Ramos (cell line): ENCODE data around the gene SHROOM2.
"Not testable (repeated sequence)": the region's sequence is repeated elsewhere in the genome, so short reads cannot be mapped to it uniquely, and the experiment has no call there.

Experiments used
- in situ Hi-C: fragments of 300-500 bp; cut with MboI; formaldehyde crosslinking; loops from one replicate; pipeline ENCODE4 v1.14.3; 2022; ENCODE audit warnings: low sequenced_read_pairs; ENCODE audit not compliant: unreplicated experiment

Gene SHROOM2

GRCh38 chrX:9825129-9825790 is 39.0 kb downstream of the SHROOM2 start:
- in situ Hi-C loops = no loop called here

- in situ Hi-C loops = no loop called here
Measured at GRCh38 chrX:9825966-9826365, 39.7 kb downstream of the SHROOM2 start.

- in situ Hi-C loops = no loop called here
Measured at GRCh38 chrX:9829308-9830267, 43.4 kb downstream of the SHROOM2 start.

- in situ Hi-C loops = no loop called here
Measured at GRCh38 chrX:9832811-9833210, 46.6 kb downstream of the SHROOM2 start.

- in situ Hi-C loops = no loop called here
Measured at GRCh38 chrX:9835585-9836210, 49.5 kb downstream of the SHROOM2 start.

GRCh38 chrX:9842541-9842940 is 56.3 kb downstream of the SHROOM2 start:
- in situ Hi-C loops = no loop called here

GRCh38 chrX:9844936-9845577 is 58.8 kb downstream of the SHROOM2 start:
- in situ Hi-C loops = no loop called here

- in situ Hi-C loops = no loop called here
Measured at GRCh38 chrX:9845578-9845952, 59.3 kb downstream of the SHROOM2 start.

GRCh38 chrX:9846631-9847030 is 60.4 kb downstream of the SHROOM2 start:
- in situ Hi-C loops = no loop called here

- in situ Hi-C loops = no loop called here
Measured at GRCh38 chrX:9847071-9847470, 60.8 kb downstream of the SHROOM2 start.

- in situ Hi-C loops = no loop called here
Measured at GRCh38 chrX:9848718-9849479, 62.7 kb downstream of the SHROOM2 start.

GRCh38 chrX:9851890-9852289 is 65.7 kb downstream of the SHROOM2 start:
- in situ Hi-C loops = no loop called here

- in situ Hi-C loops = no loop called here
Measured at GRCh38 chrX:9853307-9853706, 67.1 kb downstream of the SHROOM2 start.

- in situ Hi-C loops = no loop called here
Measured at GRCh38 chrX:9855561-9856283, 69.5 kb downstream of the SHROOM2 start.

GRCh38 chrX:9856588-9856987 is 70.4 kb downstream of the SHROOM2 start:
- in situ Hi-C loops = no loop called here

GRCh38 chrX:9857575-9858474 is 71.6 kb downstream of the SHROOM2 start:
- in situ Hi-C loops = no loop called here

GRCh38 chrX:9858684-9859083 is 72.5 kb downstream of the SHROOM2 start:
- in situ Hi-C loops = not testable (repeated sequence)
